Measurements from ENCODE around the gene CERS6.

CERS6 gene

DNA sequence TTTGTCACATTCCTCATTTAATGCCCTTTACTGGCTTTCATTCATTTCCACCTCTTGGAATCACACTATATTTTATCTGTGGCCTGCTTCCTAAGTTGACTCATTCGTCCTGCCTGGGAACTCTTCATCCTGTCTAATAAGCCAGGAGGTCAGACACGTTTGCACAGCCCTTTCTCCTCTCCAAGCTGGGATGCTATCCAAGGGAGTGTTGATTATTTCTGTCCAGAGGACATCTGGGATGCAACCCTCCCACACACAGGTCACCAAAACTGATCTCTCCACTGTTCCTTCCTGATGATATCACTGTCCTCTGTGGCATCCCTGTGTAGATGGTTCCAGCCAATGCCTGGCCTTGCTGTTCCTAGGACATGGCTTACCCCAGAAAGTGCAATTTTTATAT, 266.5 kb downstream of the CERS6 start:
- in situ Hi-C loops (cut with MboI; ENCODE audit: low sequenced_read_pairs) = no loop called here

GRCh38 chr2:168723275-168723899, 267.3 kb downstream of the CERS6 start:
- in situ Hi-C loops (cut with MboI; ENCODE audit: low sequenced_read_pairs) = no loop called here

DNA sequence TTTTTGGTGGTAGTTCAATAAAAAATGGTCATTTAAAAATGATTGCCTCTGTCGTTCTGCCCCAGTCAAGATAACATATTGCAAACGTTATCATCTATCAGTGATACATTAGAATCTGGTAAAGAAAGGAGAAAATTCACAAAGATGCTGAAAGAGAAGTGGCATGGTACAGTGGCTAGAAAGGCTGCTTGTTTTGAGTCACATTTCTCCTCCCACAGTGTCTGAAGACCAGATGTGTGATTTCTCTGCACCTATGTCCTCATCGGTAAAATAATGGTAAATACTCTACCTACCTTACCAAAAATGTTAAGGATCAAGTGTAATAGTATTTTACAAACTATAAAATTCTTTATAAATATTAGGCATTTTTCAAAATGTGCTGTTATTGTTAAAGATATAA, 270.3 kb downstream of the CERS6 start:
- in situ Hi-C loops (cut with MboI; ENCODE audit: low sequenced_read_pairs) = no loop called here

DNA sequence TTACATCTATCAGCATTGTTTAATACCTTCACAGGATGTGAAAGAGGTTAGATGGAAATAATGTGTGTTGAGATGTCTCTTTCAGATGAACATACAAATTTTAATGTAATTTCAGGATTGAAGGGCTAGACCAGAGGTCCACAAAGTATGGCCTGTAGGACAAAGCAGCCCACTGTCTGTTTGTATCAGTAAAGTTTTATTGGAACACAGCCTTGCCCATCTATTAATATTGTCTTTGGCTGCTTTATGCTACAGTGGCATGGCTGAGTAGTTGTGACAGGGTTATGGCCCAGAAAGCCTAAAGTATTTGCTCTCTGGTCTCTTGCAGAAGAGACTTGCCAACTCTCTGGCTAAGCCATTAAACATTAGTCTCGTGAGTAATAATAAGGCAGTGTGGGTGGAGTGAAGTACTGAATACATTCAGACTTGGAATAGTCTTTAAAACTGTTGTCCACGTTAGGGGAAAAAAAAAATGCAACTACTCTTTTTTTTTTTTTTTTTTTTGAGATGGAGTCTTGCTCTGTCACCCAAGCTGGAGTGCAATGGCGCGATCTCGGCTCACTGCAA, 271.9 kb downstream of the CERS6 start:
- in situ Hi-C loops (cut with MboI; ENCODE audit: low sequenced_read_pairs) = no loop called here

DNA sequence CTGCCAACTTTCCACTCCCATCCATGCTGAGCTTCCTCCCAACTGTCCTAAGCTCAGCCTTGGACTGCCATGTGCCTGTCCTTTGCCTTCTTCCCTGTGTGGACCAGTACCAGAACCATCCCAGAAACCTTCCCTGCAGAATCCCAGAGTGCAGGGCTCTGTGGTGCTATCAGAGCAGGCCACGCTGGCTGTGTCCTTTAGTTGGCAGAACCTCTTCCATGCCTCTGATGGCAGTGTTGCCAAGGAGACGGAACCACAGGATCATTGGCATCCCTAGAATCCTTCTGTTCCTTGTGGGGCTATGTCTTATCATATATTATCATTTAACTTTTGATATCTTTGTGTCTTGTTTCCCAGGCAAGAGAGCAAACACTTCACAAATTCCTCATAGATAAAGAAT, 273.4 kb downstream of the CERS6 start:
- in situ Hi-C loops (cut with MboI; ENCODE audit: low sequenced_read_pairs) = no loop called here

- in situ Hi-C loops (cut with MboI; ENCODE audit: low sequenced_read_pairs) = no loop called here
Measured at GRCh38 chr2:168730344-168730743, 274.3 kb downstream of the CERS6 start.

DNA sequence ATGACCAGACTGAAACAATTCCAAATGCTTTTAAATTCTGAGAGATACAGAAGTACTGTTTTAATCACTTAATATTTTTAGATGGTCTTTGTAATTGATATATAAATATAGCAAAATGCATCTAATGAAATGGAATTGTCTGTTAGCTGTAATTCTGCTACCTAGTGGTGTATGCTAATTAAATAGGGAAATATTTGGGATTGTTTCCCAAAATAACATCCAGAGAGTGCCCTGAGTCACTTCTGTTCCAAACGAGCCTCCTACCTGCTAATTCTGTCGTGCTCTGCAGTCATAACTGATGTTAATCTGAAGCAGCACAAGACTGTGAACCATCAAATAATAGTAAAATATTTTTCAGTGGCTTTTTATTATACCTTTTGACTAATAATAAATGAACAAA, 274.9 kb downstream of the CERS6 start:
- in situ Hi-C loops (cut with MboI; ENCODE audit: low sequenced_read_pairs) = no loop called here

GRCh38 chr2:168731616-168732015, 275.5 kb downstream of the CERS6 start:
- in situ Hi-C loops (cut with MboI; ENCODE audit: low sequenced_read_pairs) = no loop called here

DNA sequence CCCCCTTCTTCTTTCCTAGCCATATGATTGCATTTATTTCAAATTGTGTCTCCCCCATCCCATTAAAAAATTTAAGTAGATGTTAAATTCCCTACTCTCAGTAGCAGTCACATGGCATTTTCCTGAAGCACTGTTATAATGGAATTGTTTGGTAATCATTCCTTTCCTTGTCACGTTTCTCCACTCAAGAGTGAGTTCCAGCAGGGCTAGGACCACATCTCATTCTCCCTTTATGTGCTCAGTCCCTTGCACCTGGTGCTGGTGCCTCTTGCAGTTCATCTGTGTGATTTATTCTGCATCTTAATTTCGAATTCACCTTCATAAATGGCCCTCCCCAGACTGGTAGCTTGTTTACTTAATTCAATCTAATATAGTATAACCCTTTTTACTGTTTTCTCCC, 276.0 kb downstream of the CERS6 start:
- in situ Hi-C loops (cut with MboI; ENCODE audit: low sequenced_read_pairs) = no loop called here

- in situ Hi-C loops (cut with MboI; ENCODE audit: low sequenced_read_pairs) = no loop called here
Measured at GRCh38 chr2:168732506-168732905, 276.4 kb downstream of the CERS6 start.

- in situ Hi-C loops (cut with MboI; ENCODE audit: low sequenced_read_pairs) = no loop called here
Measured at GRCh38 chr2:168734199-168734760, 278.2 kb downstream of the CERS6 start.

GRCh38 chr2:168736649-168737445, 280.8 kb downstream of the CERS6 start:
- in situ Hi-C loops (cut with MboI; ENCODE audit: low sequenced_read_pairs) = no loop called here

DNA sequence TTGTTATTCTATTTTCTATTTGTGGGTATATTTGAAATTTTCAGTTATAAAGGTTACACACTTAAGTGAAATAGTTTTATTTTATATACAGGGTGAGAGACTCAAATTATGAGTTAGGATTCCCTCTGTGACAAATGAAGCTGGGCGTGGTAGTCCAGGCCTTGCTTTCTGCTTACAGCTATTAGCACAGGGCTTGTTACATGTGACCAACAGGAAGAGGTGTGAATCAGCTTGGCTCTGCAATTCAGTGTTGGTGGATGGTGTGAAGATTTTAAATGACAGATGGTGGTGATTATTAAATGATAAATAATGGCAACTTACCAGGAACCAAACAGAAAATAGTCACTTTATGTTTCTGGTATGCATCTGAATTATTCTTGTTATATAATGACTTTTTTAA, 282.0 kb downstream of the CERS6 start:
- in situ Hi-C loops (cut with MboI; ENCODE audit: low sequenced_read_pairs) = no loop called here

DNA sequence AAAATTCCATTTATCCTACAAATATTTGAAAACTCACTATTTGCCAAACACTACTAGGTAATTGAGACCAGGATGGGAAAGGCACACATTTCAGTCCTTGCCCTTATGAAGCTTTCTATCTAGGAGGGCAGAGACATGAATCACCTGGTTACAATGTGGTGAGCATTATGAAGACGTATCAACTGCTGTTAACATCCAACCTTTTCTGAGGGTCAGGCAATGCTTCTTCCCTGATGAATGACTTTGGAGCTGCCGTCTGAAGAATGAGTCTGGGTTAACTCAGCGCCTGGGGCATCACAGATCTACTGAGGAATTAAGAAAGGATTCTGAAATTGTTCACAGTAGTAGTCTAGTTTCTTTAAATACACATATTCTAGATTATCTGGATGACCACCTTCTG, 284.3 kb downstream of the CERS6 start:
- in situ Hi-C loops (cut with MboI; ENCODE audit: low sequenced_read_pairs) = no loop called here

GRCh38 chr2:168740788-168741187, 284.7 kb downstream of the CERS6 start:
- in situ Hi-C loops (cut with MboI; ENCODE audit: low sequenced_read_pairs) = no loop called here

DNA sequence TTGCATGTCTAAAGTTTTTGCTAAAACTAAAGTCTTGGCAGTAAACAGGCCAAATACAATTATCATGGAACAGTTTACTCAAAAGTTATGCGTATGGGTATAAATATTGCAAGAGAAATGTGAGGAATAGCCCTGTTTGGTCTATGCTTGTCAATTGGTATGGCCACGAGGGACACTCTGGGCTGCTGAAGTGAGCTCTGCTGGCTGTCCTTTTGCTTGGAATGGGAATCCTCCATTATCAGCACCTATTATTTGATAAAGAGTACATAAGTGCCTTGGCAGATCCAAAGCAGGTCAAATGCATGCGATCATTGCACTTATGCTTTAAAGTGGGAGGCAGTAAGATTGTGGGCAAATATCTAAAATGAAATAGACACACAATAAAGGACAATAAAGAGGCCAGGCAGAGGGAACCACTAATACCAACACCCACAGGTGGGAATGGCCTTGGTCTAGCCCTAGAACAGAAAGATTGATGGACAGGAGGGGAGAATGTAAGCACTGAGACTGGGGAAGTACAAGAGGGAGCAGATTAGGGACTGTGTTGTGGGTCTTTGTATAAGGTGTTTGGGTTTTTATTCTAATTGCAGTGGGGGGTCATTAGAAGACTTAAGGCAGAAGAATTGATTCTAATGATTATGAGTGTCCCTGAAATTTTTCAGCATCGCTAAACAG, 286.3 kb downstream of the CERS6 start:
- in situ Hi-C loops (cut with MboI; ENCODE audit: low sequenced_read_pairs) = no loop called here

- in situ Hi-C loops (cut with MboI; ENCODE audit: low sequenced_read_pairs) = no loop called here
Measured at GRCh38 chr2:168744844-168745243, 288.8 kb downstream of the CERS6 start.

DNA sequence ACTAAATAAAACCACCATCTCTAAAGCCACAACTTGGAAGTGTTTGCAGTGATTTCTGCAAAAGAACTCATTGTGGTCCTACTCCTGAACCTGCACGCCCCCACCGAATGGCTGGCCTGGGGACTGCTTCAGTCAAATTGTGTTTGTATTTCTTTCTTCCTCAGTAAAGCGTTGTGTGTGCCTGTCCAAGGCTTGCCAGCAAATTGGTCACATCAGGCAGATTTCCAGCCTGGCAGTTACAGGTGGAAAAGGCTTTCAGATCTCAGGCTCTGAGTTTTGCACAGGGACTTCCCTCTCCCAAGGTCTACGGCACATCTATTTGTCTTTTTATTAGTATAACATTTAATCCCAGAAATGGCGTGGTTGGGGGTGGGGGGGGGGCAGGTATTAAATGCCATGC, 292.4 kb downstream of the CERS6 start:
- in situ Hi-C loops (cut with MboI; ENCODE audit: low sequenced_read_pairs) = no loop called here

DNA sequence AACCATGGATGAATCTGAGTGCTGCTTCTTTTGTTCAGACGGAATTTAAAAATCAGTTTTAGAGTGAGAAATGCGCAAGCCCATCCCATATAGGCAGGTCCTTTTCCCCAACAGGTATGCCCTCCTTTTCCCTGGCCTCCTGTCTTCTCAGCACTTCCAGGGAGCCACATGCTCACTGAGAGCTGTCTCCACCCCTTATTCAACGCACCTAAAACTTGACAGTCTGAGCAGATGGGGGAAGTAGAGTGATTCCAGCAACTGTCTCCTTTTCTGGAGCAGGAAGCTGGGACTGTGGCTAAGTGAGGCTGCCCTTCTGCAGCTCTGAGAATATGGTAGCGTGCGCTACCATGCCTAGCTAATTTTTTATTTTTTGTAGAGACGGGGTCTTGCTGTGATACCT, 293.2 kb downstream of the CERS6 start:
- in situ Hi-C loops (cut with MboI; ENCODE audit: low sequenced_read_pairs) = no loop called here

GRCh38 chr2:168751104-168751740, 295.1 kb downstream of the CERS6 start:
- in situ Hi-C loops (cut with MboI; ENCODE audit: low sequenced_read_pairs) = no loop called here

DNA sequence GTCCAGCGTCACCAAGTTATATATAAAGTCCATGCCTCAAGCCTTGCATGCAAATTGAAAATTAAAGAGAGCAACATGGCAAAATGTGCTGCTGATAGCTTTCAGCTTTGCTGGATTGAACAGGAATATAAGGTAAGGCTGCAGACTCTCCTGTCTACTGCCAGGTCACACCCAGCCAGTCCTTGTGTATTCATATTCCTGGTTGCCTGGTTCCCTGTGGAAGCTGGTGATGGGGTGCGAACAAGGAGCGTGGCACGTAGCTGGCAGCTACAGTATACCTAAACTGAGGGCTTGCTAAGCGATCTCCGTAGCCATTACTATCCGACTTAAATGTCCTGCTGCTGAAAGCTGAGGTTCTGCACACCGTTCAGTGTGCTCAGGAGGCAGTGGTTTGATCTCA, 296.3 kb downstream of the CERS6 start:
- in situ Hi-C loops (cut with MboI; ENCODE audit: low sequenced_read_pairs) = no loop called here
